HFF-Myc (cell line): ENCODE data around the gene TNFRSF1A.

Source experiments
- DNase-seq: peaks from one replicate; pipeline ENCODE4 v3.0.0-alpha.2; 2011; ENCODE audit warnings: low read depth; ENCODE audit errors: extremely low read depth
- H3K4me3 ChIP-seq: replicated peaks from 2 replicates; pipeline ENCODE4 v1.5.1; 2011; ENCODE audit warnings: low read depth, mild to moderate bottlenecking, control low read depth, low read length
- TF ChIP-seq, protein P1 (sequence below): IDR thresholded peaks from 2 replicates; pipeline ENCODE4 v1.5.1; 2012; ENCODE audit warnings: mild to moderate bottlenecking, low read depth, low read length, control low read depth; ENCODE audit errors: missing control alignments

Gene TNFRSF1A

GRCh38 chr12:6314776-6315175, 27.1 kb downstream of the TNFRSF1A start:
- TF ChIP-seq, protein P1, sequence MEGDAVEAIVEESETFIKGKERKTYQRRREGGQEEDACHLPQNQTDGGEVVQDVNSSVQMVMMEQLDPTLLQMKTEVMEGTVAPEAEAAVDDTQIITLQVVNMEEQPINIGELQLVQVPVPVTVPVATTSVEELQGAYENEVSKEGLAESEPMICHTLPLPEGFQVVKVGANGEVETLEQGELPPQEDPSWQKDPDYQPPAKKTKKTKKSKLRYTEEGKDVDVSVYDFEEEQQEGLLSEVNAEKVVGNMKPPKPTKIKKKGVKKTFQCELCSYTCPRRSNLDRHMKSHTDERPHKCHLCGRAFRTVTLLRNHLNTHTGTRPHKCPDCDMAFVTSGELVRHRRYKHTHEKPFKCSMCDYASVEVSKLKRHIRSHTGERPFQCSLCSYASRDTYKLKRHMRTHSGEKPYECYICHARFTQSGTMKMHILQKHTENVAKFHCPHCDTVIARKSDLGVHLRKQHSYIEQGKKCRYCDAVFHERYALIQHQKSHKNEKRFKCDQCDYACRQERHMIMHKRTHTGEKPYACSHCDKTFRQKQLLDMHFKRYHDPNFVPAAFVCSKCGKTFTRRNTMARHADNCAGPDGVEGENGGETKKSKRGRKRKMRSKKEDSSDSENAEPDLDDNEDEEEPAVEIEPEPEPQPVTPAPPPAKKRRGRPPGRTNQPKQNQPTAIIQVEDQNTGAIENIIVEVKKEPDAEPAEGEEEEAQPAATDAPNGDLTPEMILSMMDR: no peak
- H3K4me3 ChIP-seq: no peak overlapping the region
- no peak for DNase-seq

DNA sequence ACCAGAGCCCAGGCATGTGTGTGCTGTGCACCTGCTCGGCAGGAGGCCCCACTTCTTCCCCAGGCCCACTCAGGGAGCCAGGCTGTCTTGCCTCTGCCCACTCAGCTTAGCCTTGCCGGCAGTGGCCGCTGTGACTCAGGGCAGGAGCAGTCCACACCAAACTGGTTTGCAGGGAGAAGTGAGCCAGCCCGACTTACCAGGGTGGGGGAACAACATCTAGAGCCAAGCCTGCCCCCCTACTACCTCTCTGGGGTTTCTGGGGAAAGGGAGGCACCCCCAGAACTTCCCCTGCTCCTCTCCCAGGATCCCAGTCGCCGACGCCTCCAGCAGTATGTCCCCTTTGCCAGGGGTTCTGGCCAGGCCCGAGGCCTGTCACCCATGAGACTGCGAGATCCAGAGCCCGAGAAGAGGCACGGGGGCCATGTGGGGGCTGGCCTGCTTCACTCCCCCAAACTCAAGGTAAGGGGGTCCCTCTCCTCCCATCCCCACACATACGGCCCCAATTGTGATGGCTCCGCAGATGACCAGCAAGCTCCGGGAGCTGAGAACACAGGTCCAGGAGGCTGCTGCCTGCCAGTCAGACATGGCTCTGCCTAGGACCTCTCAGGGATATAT, 28.4 kb downstream of the TNFRSF1A start:
- no peak overlapping the region for H3K4me3 ChIP-seq
- no peak for DNase-seq
- TF ChIP-seq, protein P1: no peak

- H3K4me3 ChIP-seq: no peak overlapping the region
- no peak for DNase-seq
- TF ChIP-seq, protein P1: no peak
Observed at GRCh38 chr12:6312529-6313325, 29.1 kb downstream of the TNFRSF1A start.

DNA sequence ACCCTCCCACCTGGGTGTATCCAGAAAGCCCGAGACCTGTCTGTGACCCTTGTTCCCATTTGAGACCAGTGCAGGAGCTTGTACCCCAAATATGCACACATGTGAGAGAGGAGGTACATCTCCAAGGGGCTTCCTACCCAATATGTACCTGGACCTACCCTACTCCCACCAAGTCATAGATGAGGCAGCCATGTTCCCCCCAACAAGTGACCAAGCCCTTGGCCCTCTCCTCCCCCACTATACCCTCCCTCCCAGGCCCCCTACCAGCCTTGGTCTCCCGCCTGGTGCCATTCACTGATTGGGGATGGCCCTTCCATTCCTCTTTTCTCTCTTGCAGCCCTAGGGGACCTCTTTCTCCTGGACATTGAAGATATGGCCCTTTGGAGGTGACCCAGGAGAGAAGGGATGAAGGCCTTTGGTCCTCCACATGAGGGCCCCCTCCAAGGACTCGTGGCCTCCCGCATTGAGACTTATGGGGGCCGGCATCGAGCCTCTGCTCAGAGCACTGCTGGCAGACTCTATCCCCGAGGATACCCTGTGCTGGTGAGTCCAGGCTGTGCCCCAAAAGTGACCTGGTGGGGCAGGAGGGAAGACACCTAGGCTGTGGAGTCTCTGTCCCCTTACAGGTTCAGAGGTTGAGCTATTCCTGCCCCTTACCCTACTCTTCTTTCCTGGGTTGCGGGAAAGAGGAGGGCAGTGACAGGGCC, 29.9 kb downstream of the TNFRSF1A start:
- no peak for DNase-seq
- TF ChIP-seq, protein P1: no peak
- H3K4me3 ChIP-seq: no peak overlapping the region

DNA sequence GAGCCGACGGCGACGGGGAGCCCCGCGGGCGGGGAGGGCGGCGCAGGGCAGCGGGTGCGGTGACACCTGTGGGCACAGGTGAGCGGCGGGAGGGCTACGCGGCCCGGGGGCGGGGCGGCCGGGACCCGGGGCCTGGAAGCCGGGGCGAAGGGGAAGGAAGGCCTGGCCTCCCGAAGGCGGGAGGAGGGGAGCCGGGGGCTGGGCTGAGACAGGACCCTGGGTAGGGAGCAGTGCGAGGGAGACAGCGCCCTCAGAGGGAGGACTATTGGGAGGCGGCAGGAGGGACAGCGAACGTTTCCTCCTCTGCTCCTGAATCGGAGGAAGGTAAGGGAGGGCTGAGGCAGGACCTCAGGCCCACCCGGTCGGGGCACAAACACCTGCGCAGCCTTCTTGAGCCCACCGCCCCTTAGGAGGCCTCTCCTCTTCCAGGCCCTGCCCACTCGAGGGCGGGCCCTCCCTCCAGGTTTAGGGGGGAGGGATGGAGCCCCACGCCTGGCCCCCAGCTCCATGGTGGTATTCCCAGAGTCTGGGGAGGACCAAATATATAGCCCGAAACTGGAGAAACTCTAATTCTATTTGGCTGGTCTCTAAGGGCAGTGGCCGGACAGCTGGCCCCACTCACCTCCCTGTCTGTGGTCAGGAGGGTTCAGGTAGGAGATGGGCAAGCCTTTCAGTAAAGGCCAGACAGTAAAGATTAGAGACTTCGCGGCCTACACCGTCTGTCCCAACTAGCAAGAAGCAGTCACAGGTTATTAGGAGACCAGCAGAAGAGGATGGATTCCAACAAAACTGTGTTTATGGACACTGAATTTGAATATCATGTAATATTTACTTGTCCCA, 30.9 kb downstream of the TNFRSF1A start:
- no peak overlapping the region for H3K4me3 ChIP-seq
- DNase-seq: no peak
- TF ChIP-seq, protein P1: no peak

- no peak for DNase-seq
- H3K4me3 ChIP-seq: no peak overlapping the region
- TF ChIP-seq, protein P1: no peak
Observed at GRCh38 chr12:6307529-6307928, 34.3 kb downstream of the TNFRSF1A start.
